Islet precursor cell (in vitro differentiated cells): ENCODE measurements around the gene DHX36.

Experiments used
- DNase-seq: peaks from one replicate; pipeline ENCODE4 v3.0.0-alpha.2; 2018

DHX36 gene

DNA sequence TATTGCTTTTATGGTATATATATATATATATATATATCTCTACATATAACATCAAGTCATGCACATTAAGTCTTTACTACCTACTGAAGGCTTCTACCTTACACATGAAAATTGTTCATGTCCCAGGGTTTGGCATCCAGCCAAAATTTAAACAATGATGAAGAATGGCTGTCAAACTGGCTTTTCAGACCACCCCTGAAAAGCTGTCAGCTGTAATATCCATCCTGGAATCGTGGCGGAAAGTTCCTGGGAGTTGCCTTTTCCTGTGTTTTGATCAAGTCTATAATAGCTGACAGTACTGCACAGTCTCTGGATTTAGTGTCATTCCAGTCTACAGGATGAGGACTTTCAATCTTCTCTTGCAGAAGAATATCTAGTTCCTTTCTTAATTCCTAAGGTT is 48.3 kb downstream of the DHX36 start:
- DNase-seq = no peak

DNA sequence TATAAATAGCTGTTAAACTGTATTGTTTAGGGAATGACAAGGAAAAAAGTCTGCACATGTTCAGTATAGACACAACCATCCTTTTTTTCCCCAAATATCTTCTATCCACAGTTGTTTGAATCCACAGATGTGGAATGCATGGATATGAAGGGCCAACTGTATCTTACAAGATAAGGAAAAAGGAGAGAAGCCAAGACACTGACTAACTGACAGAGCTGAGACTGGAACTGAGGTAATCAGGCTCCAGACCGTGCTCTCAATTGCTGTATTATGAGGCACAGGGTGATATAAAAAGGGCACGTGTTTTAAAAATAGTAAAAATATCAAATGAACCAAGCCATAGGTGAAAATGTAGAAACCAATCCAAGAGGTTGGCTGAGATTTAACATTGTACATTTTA is 49.0 kb downstream of the DHX36 start:
- no peak for DNase-seq

DNA sequence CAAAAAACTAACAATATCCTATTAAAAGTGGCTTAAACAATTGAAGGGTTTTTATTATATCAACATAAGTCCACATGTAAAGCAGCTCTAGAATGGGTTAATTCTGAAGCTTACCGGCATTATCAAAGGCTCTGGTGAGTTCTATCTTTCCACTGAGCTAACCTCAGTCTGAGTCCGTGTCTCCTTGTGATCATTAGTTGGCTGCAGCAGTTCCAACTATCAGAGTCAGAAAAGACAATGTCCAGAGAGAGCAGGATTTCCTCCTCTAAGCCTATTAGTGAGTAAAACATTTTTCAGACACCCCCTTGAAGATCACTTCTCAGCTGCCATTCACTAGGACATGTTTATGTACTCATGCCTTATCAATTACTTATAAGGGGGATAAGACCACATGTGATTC is 49.9 kb downstream of the DHX36 start:
- DNase-seq = no peak

DNA sequence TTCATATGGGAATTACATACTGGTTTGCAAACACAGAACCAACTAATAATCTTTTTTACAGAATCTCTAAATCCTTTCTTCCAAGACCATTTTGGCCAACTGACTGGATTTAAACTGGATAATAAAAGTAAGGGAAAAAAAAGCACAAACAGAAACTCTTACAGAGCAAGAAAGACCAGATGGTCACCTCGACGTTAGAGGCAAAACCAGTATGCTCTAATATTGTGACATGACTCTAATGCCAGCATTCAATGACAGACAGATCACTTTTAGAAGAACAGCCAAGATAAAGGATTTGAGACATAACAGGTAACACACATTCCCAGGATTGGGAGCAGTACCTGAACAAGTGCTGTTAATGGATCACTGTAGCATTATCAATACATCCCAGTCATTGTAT is 50.9 kb downstream of the DHX36 start:
- DNase-seq = no peak

DNA sequence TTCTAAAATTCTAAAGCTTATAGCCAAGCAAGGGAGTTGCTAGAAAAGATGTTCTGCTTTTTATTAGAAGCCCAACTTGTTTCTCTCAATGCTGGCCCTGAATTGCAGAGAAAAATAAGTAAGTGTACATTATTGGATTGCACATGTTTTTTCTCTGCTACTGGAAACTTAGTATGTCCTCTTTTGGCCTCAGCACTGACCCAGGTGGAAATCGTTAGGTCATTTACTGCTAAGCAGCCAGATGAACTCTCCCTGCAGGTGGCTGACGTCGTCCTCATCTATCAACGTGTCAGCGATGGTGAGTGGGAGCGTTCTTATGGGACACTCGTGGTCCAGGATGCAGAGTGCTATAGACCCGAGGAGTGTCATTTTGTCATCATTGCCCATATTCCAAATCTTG is 69.8 kb downstream of the DHX36 start:
- DNase-seq = no peak

DNA sequence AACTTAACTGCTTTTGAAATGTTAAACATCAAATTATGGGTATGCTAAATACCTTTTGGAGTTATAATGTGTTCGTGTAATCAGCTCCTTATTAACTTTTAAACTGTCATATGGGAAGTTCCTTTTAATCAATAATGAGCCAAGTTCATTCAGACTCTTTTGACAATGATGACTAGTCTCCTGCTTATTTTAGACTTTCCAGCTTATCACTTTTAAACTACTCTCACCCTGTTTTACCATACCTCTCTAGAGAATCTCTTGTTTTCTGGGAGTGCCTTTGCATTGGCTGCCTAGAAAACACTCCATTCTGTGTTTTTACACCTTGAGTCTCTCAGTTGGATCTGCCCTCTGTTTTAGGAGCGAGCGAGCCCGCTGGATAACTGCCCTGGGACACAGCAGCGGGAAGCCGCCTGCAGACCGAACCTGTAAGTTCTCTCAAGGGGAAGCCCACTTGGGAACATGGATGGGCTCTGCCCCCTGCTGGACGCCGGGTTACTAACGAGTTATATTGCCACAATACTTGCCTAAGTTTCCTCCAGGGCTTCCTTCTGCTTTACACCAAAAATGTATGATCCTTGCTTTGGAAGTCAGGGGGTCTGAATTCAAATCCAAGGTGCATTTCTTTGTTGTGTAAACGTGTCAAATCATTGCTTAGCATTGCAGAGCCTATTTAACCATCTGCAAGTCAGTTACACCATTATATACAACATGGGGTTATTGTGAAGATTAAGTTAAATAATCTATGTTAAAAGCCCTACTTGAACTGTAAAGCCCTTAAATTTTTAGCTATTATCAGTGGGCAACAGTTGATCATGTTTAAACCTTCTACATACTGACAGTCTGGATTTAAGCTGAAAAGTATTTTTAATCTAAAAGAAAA is 71.3 kb downstream of the DHX36 start:
- DNase-seq = peak; percentile 94

DNA sequence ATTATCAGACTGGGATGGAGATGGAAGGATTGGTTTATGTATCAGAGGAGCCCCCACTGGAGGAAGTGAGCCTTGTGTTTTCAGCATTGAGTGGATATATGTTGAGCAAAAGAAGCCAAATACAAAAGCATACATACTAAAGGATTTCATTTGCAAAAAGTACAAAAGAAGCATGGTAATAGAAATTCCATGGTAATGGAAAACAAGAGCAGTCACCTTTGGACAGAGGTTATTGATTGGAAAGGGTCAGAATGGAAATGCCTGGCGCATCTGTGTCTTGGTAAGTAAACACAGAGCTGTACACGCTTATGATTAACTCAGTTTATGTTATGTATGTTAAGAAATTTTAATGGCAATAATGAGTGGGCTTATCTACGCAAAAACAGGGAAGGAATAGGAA is 72.7 kb downstream of the DHX36 start:
- DNase-seq = no peak

DNA sequence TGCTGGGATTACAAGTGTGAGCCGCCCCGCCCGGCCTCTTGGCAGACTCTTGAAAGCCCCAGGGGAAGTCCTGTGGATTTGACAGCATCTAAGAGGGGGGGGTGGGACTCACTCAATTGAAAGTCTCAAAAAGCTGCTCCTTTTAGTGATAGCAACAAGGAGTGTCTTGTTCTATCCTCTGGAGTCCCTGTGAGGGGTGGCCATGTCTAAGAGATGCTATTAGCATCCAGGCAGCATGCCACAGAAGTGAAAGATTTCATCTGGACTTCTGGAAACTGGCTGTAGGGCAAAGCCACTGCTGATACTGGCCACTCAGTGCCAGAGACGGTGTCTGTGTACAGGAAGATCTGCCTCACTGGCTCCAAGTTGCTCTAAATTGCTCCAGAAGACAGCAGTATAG is 74.0 kb downstream of the DHX36 start:
- peak; percentile 65 for DNase-seq

DNA sequence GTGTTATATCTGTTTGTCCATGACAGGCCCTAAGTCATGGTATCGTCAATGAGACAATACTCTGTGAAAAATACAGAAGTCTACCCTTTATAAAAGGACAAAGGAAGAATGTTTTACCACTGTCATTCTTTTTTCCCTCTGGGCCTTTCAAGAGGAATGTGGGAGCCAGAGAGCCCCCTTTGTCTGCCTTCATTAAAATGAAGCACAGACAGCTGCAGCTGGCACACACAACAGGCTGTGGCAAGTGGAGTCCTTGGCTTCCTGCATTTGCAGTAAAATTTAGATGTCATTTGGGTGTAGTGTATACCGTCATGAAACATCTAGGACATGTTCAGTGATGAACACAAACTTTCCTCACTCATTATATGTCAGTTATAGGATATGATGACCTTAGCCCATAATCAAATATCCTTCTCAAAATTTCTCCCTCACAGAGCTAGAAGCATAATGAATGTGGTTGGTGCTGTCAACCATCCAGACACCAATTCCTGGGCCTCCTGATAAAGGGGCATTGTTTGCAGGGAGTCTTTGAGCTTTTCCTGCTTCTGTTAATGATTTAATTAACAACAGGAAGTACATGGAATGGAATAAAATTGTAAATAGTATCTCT is 76.4 kb downstream of the DHX36 start:
- DNase-seq = no peak

DNA sequence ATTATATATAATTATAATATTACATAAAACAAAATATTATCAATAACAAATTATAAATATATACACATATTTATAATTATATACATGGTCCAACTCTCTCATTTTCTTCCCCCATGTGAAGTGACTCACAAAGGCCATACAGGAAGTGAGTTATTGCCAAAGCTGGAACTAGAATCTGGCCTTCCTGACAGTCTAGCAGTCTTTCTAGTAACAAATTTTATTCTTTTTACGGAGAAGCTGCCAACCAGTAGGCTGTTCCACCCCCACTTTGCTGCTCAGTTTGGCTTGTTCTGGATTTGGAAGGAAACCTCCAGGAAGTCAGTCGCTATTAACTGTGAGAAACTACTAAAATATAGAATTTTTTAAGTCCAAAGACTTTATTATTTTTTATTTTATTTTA is 79.6 kb downstream of the DHX36 start:
- DNase-seq = no peak

DNA sequence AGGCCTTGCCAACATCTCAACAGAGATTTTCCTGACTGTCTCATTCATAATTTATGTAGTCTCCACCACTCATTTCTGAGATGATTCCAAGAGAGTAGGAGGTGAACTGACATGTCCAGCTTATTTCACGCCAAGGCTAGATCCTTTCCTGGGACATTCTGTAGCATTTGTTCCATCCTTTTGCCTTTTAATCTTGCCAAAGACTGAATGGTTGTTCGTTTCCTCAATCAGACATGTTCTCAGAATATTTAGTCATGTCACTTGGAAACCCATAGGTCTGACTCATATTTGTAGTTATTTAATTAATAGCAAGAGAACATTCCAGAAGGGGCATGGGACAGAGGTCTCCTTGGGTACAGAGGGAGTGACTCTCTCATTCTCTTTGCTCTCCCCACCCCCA is 80.9 kb downstream of the DHX36 start:
- no peak for DNase-seq

DNA sequence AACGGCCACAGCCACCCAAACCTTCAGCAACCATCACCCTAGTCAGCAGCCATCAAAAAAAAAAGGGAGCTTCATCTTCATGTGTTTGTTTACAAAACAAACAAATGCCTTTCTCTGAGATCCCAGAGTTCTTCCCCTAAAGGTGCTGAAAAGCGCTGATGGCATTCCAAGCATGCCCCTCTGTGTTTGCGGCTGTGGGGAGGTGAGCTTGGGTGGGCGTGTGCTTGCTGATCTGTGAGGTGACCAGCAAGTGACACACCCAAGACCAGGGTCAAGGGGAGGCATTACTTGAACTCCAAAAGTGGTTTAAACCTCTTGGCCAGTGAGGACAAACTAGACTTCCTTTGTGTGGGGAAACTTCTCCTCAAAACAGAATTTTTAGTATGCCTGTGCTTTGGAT is 81.5 kb downstream of the DHX36 start:
- DNase-seq = peak; percentile 91

DNA sequence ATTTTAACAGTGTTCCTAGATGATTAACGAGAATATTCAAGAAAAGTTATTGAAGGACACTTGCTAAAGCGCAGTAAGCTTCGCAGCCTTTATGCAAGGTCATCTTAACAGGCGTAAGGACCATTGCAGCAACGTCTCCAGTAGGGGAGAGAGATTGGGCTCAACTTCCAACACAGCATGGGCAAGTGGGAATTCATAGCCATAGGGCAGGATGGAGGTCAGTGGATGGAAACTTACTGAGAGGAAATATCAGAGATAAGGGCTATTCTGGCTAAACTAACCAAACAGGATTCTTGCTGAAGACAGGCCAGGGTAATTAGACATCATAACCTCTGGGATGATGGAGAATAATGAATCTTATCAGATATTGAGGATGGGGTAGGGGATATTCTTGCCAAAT is 82.8 kb downstream of the DHX36 start:
- peak; percentile 61 for DNase-seq

DNA sequence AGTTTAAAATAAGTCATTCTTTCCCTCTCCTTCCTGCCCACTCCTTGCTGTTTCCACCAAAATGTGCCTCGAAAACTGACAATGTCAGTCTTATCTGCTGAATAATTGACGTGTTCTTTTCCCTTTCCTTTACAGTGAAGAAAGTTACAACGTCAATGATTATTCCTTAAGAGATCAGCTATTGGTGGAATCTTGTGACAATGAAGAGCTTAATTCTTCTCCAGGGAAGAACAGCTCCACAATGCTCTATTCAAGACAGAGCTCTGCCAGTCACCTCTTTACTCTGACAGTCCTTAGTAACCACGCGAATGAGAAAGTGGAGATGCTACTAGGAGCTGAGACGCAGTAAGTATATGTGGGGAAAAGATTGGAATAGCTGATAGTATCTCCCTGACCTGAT is 84.1 kb downstream of the DHX36 start:
- DNase-seq = no peak

DNA sequence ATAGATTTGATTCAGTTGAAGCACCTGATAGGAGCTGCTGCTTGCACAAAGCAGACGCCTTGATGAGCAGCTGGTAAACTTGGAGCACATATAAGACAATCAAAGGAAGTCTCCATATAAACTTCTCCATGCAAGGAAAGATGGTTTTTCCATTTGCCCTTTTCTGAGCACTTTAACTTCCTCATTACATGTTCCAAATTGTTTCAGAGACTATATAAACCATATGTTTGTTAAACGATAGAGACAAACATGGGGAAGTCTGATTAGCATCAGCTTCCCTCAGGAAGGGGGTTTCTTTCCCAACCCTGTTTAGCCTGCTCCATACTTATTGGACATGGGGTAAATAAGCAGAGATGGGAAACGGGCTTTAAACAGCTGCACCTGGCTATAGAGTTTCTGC is 88.0 kb downstream of the DHX36 start:
- no peak for DNase-seq

DNA sequence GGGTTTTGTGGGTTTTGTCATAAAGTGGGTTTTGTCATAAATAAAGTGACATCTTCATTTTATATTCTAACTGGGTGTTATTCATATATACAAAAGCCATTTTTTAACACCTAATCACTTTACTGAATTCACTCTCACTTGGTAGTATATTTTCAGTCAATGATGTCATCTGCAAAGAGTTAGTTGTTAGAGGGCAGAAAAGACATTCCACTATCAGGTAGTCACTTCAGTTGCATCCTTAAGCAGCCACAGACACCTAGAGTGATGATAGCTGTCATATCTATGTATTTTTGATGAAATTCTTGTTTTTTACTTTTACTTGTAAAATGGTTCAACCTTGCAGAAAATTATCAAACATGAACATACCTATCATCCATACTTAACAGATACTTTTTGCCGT is 89.0 kb downstream of the DHX36 start:
- DNase-seq = no peak

DNA sequence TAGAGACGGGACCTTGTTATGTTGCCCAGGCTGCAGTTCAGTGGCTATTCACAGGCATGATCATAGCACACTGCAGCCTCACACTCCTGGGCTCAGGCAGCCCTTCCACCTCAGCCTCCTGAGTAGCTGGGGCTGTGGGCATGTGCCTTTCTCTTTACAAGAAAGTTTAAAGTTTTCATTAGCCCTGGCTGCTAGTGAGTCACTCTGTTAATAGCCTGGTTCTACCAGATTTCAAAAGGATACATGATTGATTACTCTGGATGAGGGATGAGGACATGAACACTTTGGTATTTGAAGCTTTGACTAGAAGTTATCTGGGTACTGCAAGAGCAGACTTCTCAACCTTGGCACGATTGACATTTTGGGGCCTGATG is 95.1 kb downstream of the DHX36 start:
- peak; percentile 88 for DNase-seq

DNA sequence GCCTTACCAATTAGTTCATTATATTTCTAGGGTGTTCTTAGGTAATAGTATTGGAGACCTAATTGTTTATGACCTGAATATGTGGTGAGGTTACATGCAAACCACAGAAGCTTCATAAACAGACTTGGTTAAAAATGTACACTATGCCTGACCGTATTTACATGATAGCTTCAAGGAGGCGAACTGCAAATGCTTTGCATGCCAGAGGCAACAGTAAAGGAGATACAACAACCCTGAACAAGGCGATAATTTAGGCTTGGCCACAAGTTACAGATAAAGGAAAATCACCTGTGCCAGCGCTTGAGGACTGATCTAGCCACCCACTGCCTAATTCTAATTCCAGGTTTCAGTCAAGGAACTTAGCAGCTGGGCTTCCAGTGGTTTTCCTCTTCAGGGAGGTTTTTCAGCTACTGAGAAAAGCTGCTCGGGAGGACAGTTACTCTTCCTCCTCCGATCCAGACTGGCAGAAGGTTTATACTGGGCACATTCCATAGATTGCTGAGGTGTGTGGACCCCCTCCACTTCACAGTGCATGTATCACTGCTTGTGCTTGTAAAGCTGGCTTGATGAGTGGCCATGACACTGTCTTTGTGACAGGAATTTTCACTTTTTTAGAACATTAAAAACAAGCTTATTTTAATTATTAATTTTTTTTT is 95.6 kb downstream of the DHX36 start:
- peak; percentile 83 for DNase-seq

DNA sequence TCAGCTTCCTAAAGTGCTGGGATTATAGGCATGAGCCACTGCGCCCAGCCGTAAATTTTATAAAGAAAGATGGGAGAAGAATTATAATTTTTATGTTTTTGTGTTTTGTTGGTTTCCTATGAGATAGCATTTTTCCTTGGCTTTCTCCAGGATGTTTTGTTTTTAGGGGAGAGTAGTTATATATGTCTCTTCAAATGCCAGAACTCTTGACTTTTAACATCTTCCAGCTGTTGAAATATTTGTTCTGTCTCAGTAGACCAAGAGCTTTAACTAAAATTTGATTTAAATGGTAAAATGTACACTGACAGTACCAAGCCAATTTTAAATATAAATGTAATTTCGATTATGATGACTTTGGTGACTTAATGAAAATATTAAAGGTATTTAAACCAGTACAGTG is 96.8 kb downstream of the DHX36 start:
- no peak for DNase-seq

DNA sequence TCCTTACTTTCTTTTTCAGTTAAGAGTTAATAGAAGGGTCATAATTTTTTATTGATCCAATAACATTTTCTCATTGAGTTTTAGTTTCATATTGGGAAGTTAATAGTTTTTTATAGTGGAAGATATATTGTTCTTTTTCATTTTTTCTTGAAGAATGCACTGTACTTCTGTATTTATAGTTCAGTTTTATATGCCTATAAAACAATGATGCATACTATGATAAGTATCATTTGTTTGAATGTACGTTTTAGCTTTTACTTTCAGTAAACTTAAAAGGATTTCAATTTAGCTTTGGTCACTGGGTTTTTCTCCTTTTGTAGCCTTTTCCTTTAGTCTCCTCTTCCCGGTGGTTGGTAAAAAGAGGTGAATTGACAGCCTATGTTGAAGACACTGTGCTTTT is 98.8 kb downstream of the DHX36 start:
- DNase-seq = no peak

DNA sequence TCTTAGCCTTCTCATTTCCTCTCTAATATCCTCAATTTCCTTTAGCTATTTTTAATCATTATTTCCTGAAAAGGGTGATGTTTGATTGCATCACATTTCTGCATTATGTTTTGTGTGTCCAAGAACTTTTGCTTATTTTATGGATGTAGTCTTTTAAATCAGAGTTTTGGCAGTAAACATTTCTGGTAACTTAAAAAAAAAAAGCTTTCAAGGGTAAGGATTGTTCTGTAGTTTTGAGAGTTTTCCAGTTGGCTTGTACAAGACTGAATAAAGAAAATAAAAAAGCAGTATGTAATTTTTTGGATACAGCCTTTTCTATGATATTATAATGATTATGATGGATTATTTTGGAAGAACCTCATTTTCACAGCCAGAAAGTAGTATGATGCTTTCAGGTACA is 99.4 kb downstream of the DHX36 start:
- DNase-seq = no peak

DNA sequence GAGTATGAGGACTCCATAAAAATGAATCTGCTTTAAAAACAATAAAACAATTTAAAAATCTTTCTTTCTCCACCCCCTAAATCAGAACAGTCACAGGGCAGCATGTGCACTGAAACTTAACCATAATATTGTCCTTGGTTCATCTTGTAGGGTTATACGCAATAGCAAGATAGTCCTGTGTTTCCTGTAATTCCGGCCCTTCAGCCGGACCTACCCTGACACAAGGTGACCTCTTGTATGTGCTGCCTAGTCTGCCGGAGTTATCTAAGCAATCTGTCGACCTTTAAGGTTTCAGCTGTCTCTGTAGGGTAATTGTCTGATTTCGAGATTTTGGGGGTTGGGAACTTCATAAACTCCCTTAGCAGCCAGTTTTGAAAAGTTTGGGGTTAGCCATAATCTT is 99.9 kb downstream of the DHX36 start:
- peak; percentile 75 for DNase-seq

DNA sequence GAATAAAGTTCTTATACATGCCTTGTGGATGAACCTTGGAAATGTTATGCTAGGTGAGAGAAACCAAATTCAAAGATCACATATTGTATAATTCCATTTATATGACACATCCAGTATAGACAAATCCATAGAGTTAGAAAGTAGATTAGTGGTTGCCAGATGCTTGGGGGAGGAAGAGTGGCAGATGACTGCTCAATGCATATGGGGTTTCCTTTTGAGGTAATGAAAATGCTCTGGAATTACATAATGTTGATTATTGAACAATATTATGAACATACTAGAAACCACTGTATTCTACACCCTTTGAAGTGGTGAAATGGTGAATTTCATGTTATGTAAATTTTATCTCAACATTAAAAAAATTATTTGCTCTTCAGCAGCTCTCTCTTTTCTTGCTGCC is 100.8 kb downstream of the DHX36 start:
- no peak for DNase-seq
